MCF 10A (cell line): ENCODE results near the gene BTG2. TPM values are rescaled to one million over a fixed set of nuclear protein-coding genes. Genes with fewer than 3 reads are reported as not detected.
A peak's percentile ranks its signal among the peaks of the same experiment; 100 is the strongest.

ENCODE experiments used
- BruUV-seq: library from RNA; stranded (reverse); fragments of 400-500 nt; replicated peaks from 2 replicates; lab custom pipeline; 2021; lab: Mats Ljungman, UMichigan
- CTCF ChIA-PET: fragments of 300-600 bp; sonication (Branson Sonifier 250); formaldehyde crosslinking; extraction: SDS; loops from one replicate; lab custom pipeline; 2021; ENCODE audit warnings: antibody characterized with exemption, inconsistent platforms; lab: Yijun Ruan, JAX
- POLR2A ChIA-PET: fragments of 300-600, 350-650 bp; sonication (Branson Sonifier 250); formaldehyde crosslinking; extraction: SDS; loops from one replicate; lab custom pipeline; 2020; ENCODE audit warnings: antibody characterized with exemption, inconsistent platforms; lab: Yijun Ruan, JAX
- DNase-seq: peaks from one replicate; pipeline ENCODE4 v3.0.0-alpha.2; 2018; ENCODE audit not compliant: unreplicated experiment
- H3K27ac Mint-ChIP-seq: one replicate; pipeline ENCODE4 v1.8.0; 2022; ENCODE audit warnings: mild to moderate bottlenecking, low read depth, mixed read lengths; ENCODE audit not compliant: unreplicated experiment
- H3K27me3 Mint-ChIP-seq: one replicate; pipeline ENCODE4 v1.8.0; 2022; ENCODE audit warnings: mixed read lengths; ENCODE audit not compliant: insufficient read depth, unreplicated experiment
- H3K36me3 Mint-ChIP-seq: one replicate; pipeline ENCODE4 v1.8.0; 2022; ENCODE audit warnings: mild to moderate bottlenecking, moderate library complexity, mixed read lengths; ENCODE audit not compliant: insufficient read depth, unreplicated experiment
- H3K4me1 Mint-ChIP-seq: one replicate; pipeline ENCODE4 v1.8.0; 2022; ENCODE audit warnings: mixed read lengths; ENCODE audit not compliant: insufficient read depth, unreplicated experiment
- H3K4me3 Mint-ChIP-seq: one replicate; pipeline ENCODE4 v1.8.0; 2022; ENCODE audit warnings: mild to moderate bottlenecking, moderate library complexity, mixed read lengths; ENCODE audit not compliant: unreplicated experiment
- H3K9me3 Mint-ChIP-seq: one replicate; pipeline ENCODE4 v1.8.0; 2022; ENCODE audit warnings: mixed read lengths; ENCODE audit not compliant: unreplicated experiment
- intact Hi-C: fragments of 100-400 bp; cut with micrococcal nuclease; formaldehyde crosslinking; loops from 2 replicates; pipeline ENCODE4 v1.14.1; 2022
- total RNA-seq: library from RNA; stranded (reverse); gene quantifications from 2 replicates; pipeline ENCODE4 v1.2.3, GENCODE V29; 2022
- TF ChIP-seq, protein P1 (sequence below): fragments of 200-600 bp; IDR thresholded peaks from one replicate; pipeline ENCODE4 v1.8.0; 2022; ENCODE audit warnings: antibody characterized with exemption, mild to moderate bottlenecking; ENCODE audit not compliant: unreplicated experiment

Gene BTG2
- total RNA-seq, 1 experiment from 2014 or later, result 44.4 TPM

DNA sequence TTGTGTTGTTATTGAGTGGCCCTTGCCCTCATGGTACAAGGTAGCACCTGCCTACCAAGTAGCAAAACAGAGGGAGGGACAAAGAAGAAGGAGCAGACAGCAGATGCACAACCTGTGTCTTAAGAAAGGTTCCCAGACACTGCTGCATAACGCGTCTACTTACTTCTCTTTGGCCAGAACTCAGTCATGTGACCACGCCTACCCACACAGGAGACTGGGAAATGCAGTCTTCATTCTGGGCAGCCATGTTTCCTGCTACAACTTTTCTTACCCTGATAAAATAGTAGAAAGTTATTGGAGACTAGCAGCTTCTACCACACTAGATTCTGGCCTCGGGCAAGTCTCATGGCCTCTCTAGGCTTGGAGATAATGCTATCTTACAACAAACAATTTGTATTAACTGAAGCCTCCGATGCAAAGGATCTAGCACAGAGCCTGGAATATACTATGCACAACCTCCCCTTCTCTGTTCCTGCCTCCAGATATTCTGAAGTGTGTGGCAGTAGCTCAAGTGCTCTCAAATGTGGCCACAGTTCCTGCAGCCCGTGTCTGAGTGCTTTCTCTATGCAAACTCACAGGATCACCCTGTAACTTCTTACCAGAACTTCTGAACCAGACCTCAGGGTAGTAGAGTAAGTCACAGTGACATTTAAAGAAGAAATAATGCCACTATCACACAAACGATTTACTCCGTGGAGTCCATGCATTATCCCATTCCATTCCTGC lies 34.1 kb upstream of the BTG2 start:
- Mint-ChIP-seq H3K36me3 (no peaks in the 10 kb centered on the region), H3K4me1 (peaks cover 12% of the 10 kb centered on the region), H3K27me3 (no peaks in the 10 kb centered on the region), H3K9me3 (no peaks in the 10 kb centered on the region), H3K27ac (no peak overlapping the region), H3K4me3 (no peak overlapping the region)
- TF ChIP-seq, protein P1, sequence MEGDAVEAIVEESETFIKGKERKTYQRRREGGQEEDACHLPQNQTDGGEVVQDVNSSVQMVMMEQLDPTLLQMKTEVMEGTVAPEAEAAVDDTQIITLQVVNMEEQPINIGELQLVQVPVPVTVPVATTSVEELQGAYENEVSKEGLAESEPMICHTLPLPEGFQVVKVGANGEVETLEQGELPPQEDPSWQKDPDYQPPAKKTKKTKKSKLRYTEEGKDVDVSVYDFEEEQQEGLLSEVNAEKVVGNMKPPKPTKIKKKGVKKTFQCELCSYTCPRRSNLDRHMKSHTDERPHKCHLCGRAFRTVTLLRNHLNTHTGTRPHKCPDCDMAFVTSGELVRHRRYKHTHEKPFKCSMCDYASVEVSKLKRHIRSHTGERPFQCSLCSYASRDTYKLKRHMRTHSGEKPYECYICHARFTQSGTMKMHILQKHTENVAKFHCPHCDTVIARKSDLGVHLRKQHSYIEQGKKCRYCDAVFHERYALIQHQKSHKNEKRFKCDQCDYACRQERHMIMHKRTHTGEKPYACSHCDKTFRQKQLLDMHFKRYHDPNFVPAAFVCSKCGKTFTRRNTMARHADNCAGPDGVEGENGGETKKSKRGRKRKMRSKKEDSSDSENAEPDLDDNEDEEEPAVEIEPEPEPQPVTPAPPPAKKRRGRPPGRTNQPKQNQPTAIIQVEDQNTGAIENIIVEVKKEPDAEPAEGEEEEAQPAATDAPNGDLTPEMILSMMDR, result no peak
- POLR2A ChIA-PET, result interaction anchor here (0.5 to 7.0 kb wide), 5 partner anchors 10 to 174 kb away, joined by 3 to 86 read pairs (median 5); partner anchors contain the start of gene BTG2
- BruUV-seq, result no TSS peak
- intact Hi-C loops, result loop anchor here (5.0 kb wide), 1 partner anchor 171 kb away; no protein-coding TSS in a partner anchor
- peak; percentile 48 for DNase-seq
- CTCF ChIA-PET, result interaction anchor here (0.6 to 27.4 kb wide), 31 partner anchors 11 to 1191 kb away, joined by 3 to 980 read pairs (median 14); partner anchors contain the start of genes BTG2, OPTC and PRELP

DNA sequence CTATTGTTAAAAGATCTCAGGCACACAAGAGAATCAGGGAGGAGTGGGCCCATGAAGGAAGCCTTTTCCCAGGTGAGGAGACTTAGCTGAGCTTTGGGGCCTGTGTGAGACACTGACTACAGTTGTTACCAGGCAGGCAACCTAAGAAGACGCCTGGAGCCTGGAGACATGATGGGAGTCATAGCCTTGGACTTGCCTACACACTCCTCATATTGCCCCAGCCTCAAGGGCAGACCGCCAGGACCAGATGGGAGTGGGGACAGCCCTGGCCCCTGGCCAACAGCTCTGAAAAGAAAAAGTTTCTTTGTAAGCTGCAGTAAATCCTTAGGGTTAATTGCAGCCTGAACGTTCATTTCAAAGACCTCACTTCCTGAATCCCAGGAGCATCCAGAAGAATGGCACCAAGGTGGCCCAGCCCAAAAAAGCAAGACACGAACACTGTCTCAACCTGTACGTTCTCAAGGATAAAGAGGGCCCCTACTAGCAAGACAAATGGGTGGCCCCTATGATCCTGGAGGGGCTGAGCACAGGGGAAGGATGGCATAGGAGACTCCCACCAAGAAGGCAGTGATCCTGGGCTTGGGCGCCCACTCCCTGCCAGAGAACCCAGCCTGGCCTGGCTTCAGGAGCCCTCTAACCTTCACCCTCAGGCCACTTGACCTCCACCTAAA lies 33.2 kb upstream of the BTG2 start:
- no TSS peak for BruUV-seq
- CTCF ChIA-PET, result interaction anchor here (0.6 to 27.4 kb wide), 33 partner anchors 8 to 955 kb away, joined by 3 to 980 read pairs (median 5); partner anchors contain the start of genes BTG2, OPTC and PRELP
- no peak for DNase-seq
- POLR2A ChIA-PET, result interaction anchor here (1.0 to 7.0 kb wide), 6 partner anchors 9 to 421 kb away, joined by 3 to 86 read pairs (median 5); partner anchors contain the start of gene BTG2
- TF ChIP-seq, protein P1, result no peak
- intact Hi-C loops, result loop anchor here (5.0 kb wide), 1 partner anchor 170 kb away; no protein-coding TSS in a partner anchor
- Mint-ChIP-seq H3K27me3 (no peaks in the 10 kb centered on the region), H3K36me3 (no peaks in the 10 kb centered on the region), H3K27ac (no peak overlapping the region), H3K9me3 (no peaks in the 10 kb centered on the region), H3K4me1 (peaks cover 10% of the 10 kb centered on the region), H3K4me3 (no peak overlapping the region)

DNA sequence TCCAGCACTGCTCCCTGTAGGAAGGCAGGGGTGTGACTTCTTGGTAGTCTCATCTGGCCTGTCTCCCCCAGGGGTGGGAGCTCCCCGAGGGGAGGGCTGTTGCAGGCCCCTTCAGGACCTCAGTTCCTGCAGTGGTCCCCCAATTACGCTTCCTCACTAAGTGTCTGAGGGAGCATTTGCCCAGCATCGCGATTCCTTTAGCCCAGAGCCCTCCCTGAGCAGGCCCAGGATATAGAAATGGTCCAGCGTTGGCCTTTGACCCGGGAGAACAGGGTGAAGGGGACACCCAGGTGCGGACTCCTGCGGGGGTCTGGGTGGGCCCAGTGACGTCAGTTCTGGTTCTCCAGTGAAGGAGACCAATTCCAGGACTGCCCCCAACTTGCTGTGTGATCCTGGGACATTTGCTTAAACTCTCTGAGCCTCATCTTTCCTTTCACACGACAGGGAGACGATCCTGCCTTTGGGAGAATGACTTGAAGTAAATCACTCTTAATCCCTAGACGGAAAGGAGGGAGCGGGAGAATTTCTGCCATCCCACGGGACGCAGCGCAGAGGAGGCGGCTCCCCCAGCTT lies 32.6 kb upstream of the BTG2 start:
- Mint-ChIP-seq H3K36me3 (no peaks in the 10 kb centered on the region), H3K27me3 (no peaks in the 10 kb centered on the region), H3K27ac (no peak overlapping the region), H3K9me3 (no peaks in the 10 kb centered on the region), H3K4me1 (peaks cover 4% of the 10 kb centered on the region), H3K4me3 (peak overlapping the region; percentile 28)
- no peak for DNase-seq
- intact Hi-C loops, result loop anchor here (1.0 to 5.0 kb wide), 6 partner anchors 34 to 430 kb away; no protein-coding TSS in a partner anchor
- POLR2A ChIA-PET, result interaction anchor here (0.6 to 7.0 kb wide), 11 partner anchors 9 to 1581 kb away, joined by 3 to 86 read pairs (median 4); partner anchors contain the start of gene BTG2
- CTCF ChIA-PET, result interaction anchor here (0.6 to 27.4 kb wide), 39 partner anchors 8 to 984 kb away, joined by 3 to 980 read pairs (median 4); partner anchors contain the start of genes BTG2, OPTC and PRELP
- TF ChIP-seq, protein P1, result no peak
- BruUV-seq, result no TSS peak
